ENCODE measurements around the gene OCA2.

OCA2 gene

GRCh38 chr15:27707257-27707656 is 391.9 kb downstream of the OCA2 start:
- TF ChIP-seq EGR1 (IDR thresholded peaks at IDR 0.05) = no peak
- TF ChIP-seq CEBPB (IDR thresholded peaks at IDR 0.05) = no peak
- no peak for TF ChIP-seq RAD21 (IDR thresholded peaks at IDR 0.05; ENCODE audit: low read depth)
- TF ChIP-seq NFIC (IDR thresholded peaks at IDR 0.05) = no peak
- TF ChIP-seq CREB1 (IDR thresholded peaks at IDR 0.05; ENCODE audit: low read depth) = no peak
- TF ChIP-seq EP300 (IDR thresholded peaks at IDR 0.05; ENCODE audit: borderline replicate concordance) = no peak
- TF ChIP-seq TCF12 (IDR thresholded peaks at IDR 0.05; ENCODE audit: low read depth) = no peak
- TF ChIP-seq REST (IDR thresholded peaks at IDR 0.05; ENCODE audit: low read depth) = no peak
- TF ChIP-seq YY1 (IDR thresholded peaks at IDR 0.05; ENCODE audit: low read depth) = no peak
- TF ChIP-seq TEAD4 (IDR thresholded peaks at IDR 0.05) = no peak
- no peak for TF ChIP-seq ZBTB7A (IDR thresholded peaks at IDR 0.05; ENCODE audit: low read depth)
- TF ChIP-seq FOXM1 (IDR thresholded peaks at IDR 0.05; ENCODE audit: borderline replicate concordance, low read depth) = no peak
- TF ChIP-seq USF1 (IDR thresholded peaks at IDR 0.05) = no peak
- TF ChIP-seq MAX (IDR thresholded peaks at IDR 0.05) = no peak
- no peak for TF ChIP-seq TAF1 (IDR thresholded peaks at IDR 0.05; ENCODE audit: low read depth)

GRCh38 chr15:27706300-27706699 is 392.8 kb downstream of the OCA2 start:
- no peak for TF ChIP-seq ZBTB7A (IDR thresholded peaks at IDR 0.05; ENCODE audit: low read depth)

GRCh38 chr15:27705056-27705455 is 394.1 kb downstream of the OCA2 start:
- TF ChIP-seq TCF12 (IDR thresholded peaks at IDR 0.05; ENCODE audit: low read depth) (no peak), FOXM1 (IDR thresholded peaks at IDR 0.05; ENCODE audit: borderline replicate concordance, low read depth) (no peak), EP300 (IDR thresholded peaks at IDR 0.05; ENCODE audit: borderline replicate concordance) (no peak), MAX (IDR thresholded peaks at IDR 0.05) (no peak), USF1 (IDR thresholded peaks at IDR 0.05) (no peak), TEAD4 (IDR thresholded peaks at IDR 0.05) (no peak), NFIC (IDR thresholded peaks at IDR 0.05) (no peak), EGR1 (IDR thresholded peaks at IDR 0.05) (no peak), CREB1 (IDR thresholded peaks at IDR 0.05; ENCODE audit: low read depth) (no peak), TAF1 (IDR thresholded peaks at IDR 0.05; ENCODE audit: low read depth) (no peak), YY1 (IDR thresholded peaks at IDR 0.05; ENCODE audit: low read depth) (no peak), ZBTB7A (IDR thresholded peaks at IDR 0.05; ENCODE audit: low read depth) (no peak)
